Measurements from ENCODE around the gene LRRC4C. TPM values are rescaled to one million over a fixed set of nuclear protein-coding genes. Genes with fewer than 3 reads are reported as not detected.

LRRC4C gene
- total RNA-seq, 1 experiment from 2014 or later, result not detected

DNA sequence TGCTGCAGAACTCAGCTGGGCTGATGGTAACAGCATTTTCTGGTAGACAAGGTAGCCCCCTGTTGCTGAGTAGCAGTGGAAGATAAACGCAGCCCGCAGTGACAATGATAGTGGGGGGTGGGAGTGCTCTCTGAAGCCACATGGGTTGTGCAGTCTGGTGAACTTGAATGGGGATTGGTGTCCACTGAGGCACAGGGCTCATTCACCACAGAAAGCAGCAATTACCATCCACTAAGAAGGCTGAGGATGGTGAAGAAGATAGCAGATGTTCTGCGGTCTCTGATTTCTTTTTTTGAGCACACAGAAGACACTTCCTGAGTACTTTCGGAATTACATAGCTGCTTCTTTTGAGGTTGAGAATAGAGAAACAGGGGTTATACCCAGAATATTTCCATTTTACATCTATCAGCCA, 150.3 kb downstream of the LRRC4C start:
- H3K36me3 ChIP-seq, result no peaks in the 10 kb centered on the region
- DNase-seq, result no peak
- no peaks in the 10 kb centered on the region for H3K27me3 ChIP-seq
- H3K9me3 ChIP-seq, result no peaks in the 10 kb centered on the region
- no peak overlapping the region for H3K4me3 ChIP-seq

DNA sequence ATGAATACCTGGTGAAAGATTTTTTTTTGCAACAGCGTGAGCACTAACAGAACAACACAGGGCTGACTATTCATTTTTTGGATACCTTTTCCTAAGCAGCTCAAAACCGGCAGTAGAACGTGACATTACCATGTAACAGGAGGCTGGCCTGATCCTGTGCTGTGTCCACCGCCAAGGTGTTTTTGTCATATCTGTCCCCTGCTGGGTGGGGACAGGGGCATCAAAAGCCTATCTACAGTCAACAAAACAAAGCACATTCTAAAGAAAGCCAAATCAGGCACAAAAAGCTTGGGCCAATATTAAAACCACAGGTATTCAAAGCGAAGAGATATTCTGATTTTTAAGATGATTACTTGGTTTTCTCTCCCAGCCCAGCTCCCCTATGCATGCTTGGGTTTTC, 151.2 kb downstream of the LRRC4C start:
- Histone ChIP-seq H3K36me3 (no peaks in the 10 kb centered on the region), H3K9me3 (no peaks in the 10 kb centered on the region), H3K27me3 (no peaks in the 10 kb centered on the region), H3K4me3 (no peak overlapping the region)
- DNase-seq, result no peak

DNA sequence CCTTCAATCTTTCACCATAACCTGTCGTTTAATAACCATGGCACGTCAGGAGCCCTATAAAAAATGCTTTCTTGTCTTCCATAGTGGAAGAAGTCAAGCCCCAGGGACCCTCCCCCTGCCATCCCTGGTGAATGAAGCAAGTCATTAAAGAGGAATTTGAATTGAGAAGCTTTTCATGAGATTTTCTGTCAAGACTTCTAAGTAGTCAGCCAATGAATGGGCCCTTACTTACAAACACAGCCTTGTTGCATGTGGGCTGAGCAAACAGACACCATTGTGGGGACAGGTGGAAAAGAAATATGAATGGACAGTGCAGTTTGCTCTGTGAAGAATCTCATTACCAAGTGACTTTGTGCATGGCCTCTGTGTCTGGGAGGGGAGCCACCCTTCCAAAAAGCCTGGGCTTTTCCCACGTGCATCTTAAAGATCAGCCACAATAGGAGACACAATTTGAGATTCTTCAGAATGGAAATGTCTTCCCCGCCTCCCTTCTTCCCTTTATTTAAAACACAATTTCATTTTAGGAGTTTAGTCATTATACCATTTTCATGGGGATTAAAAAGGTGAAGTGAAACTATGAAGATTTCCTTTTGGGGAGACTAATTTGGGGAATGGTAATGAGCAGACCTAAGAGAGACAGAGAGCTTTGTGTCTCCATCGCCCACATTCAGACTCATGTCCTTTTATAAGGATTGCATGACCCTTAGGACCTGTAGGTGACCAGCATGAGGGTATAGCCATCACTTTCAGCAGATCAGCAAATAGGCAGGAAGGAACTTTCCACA, 152.0 kb downstream of the LRRC4C start:
- Histone ChIP-seq H3K27me3 (no peaks in the 10 kb centered on the region), H3K4me3 (no peak overlapping the region), H3K36me3 (no peaks in the 10 kb centered on the region), H3K9me3 (no peaks in the 10 kb centered on the region)
- no peak for DNase-seq

DNA sequence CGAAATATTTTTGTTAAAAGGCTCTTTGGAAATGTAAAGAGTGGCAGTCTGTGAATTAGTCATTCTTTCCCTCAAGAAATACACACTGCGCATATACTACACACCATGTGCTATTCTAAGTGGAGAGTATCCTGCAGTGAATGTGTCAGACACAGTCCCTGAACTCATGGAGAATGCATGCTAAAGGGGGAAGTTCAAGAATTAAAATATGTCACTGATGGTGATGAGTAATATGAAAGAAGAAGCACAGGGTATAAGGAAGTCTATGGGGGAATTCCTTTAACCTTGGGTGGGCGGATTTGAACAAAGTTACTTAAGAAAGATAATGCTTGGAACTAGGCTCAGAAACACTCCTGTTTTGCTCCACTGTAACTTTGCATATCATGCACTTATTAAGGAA, 153.0 kb downstream of the LRRC4C start:
- Histone ChIP-seq H3K36me3 (no peaks in the 10 kb centered on the region), H3K4me3 (no peak overlapping the region), H3K9me3 (no peaks in the 10 kb centered on the region), H3K27me3 (no peaks in the 10 kb centered on the region)
- DNase-seq, result no peak

DNA sequence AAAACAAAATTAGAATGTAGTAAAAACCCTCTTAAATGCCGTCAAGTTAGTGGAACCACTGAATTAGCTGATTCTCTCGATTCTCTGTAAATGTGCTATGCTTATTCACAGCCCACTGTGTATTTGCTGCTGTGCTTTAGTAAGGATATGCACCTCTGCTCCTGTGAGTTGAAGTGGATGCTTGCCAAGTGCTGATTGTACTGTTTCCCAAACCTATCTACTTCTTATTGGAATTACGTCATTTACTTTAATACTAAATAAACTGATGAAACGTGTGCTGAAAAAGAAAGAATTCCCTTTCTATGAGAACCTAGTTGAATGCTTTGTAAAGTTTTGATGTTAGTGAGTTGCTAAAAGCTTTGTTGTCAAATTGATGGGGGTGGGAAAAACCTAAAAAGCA, 158.4 kb downstream of the LRRC4C start:
- peak; percentile 14 for DNase-seq
- Histone ChIP-seq H3K36me3 (no peaks in the 10 kb centered on the region), H3K27me3 (no peaks in the 10 kb centered on the region), H3K9me3 (no peaks in the 10 kb centered on the region), H3K4me3 (no peak overlapping the region)

DNA sequence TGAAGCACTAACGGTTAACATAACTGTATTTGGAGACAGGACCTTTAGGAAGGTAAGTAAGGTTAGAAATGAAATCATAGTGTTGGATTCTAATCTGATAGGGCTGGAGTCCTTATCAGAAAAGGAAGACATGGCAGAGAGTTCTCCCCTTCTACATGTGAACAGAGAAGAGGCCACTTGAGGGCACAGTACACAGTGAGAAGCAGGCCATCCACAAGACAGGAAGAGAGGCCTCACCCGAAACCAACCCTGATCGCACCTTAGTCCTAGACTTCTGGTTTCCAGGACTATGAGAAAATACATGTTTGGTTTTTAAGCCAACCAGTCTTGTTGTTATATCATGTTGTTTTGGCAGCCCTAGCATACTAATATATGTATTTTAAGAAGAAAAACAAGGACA, 170.0 kb downstream of the LRRC4C start:
- no peak for DNase-seq
- no peaks in the 10 kb centered on the region for H3K27me3 ChIP-seq
- H3K4me3 ChIP-seq, result no peak overlapping the region
- H3K9me3 ChIP-seq, result no peaks in the 10 kb centered on the region
- no peaks in the 10 kb centered on the region for H3K36me3 ChIP-seq

DNA sequence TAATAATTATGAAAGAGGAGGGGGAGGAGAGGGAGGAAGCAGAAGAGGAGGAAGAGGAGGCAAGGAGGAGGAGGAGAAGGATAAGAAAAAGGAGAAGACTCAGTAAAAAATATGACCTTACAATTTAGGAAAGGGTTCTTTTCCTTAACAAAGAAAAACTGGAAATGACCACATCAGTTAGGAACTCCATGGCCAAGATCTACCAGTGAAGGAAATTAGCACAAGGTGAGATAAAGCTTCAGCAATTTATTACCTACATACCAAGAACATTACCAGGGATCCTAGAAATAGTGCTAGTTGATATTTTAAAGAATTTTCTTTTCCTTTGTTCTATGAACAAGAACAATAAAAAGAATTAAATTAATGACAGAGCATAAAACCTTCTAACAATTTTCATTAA, 172.7 kb downstream of the LRRC4C start:
- no peak for DNase-seq
- H3K36me3 ChIP-seq, result no peaks in the 10 kb centered on the region

DNA sequence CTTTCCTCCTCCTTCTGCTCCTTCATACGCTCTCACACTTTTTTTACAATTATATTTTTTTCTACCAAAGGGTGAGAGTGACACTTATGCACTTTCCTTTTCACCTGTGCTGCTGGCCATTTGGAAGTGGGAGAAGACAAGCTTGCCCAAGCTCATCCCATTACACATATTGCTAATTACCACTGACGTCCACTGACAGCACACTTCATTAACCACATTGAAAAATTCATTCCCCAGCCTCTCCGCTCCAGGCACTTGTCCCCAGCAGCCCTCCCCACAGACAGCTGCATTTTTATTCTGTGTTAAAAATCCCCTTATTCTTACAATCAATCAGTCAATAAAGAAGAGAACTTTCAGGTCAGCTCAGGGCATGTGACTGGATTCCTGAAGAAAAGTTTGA, 175.1 kb downstream of the LRRC4C start:
- Histone ChIP-seq H3K9me3 (no peaks in the 10 kb centered on the region), H3K4me3 (no peak overlapping the region), H3K27me3 (no peaks in the 10 kb centered on the region), H3K36me3 (no peaks in the 10 kb centered on the region)
- DNase-seq, result no peak

More for the DNA sequence above, 172.7 kb downstream of the LRRC4C start:
- H3K27me3 ChIP-seq, result no peaks in the 10 kb centered on the region
- H3K4me3 ChIP-seq, result no peak overlapping the region
- H3K9me3 ChIP-seq, result no peaks in the 10 kb centered on the region

DNA sequence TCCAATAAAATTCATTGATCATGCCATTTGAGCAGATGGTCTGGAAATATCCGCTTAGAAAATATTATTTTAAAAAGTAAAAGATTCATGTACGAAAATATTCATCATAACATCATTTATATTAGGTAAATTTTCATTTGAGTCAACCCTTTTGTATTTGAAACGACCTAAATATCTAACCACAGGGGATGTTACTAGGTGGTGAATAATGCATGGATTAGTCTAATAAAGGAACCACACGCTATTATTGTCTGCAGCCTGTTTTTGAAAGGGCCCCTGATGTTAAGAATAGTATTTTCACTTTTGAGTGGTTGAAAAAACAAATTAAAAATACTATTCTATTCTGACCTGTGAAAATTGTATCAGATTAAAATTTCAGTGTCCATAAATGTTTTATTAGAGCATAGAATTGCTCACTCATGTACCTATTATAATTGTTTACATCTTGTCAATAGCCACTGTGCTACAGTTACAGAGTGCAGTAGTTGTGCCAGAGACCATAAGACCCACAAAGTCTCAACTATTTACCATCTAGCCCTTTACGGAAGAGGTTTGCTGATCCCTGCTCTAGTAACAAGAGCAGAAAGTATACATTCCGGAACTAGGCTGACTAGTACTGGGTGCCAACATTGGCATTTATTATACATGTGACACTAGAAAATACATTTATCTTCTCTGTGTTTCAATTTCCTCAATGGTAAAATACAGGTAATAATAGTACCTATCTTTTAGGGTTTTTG, 176.1 kb downstream of the LRRC4C start:
- H3K9me3 ChIP-seq, result no peaks in the 10 kb centered on the region
- no peaks in the 10 kb centered on the region for H3K27me3 ChIP-seq
- no peak overlapping the region for H3K4me3 ChIP-seq
- no peaks in the 10 kb centered on the region for H3K36me3 ChIP-seq
- DNase-seq, result peak; percentile 28

DNA sequence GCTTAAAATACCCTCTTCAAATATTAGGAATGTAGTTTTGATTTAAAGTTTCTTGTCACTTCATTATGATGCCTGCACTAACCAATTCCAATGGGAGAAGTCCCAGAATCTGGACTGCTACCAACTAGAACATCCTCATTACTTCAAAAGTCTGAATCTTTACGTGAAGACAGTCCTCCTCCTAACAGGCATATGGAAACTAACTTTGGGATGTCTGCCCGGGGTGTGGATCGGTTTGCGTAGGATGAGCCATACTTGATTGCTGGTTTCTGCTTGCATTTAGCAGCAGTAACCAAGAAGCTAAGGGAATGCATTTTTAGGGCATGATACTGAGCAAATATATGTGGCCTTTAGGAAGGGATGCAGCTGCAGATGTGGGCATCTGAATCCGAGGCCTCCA, 177.1 kb downstream of the LRRC4C start:
- H3K9me3 ChIP-seq, result no peaks in the 10 kb centered on the region
- no peaks in the 10 kb centered on the region for H3K36me3 ChIP-seq
- no peaks in the 10 kb centered on the region for H3K27me3 ChIP-seq
- peak; percentile 78 for DNase-seq
- H3K4me3 ChIP-seq, result no peak overlapping the region

DNA sequence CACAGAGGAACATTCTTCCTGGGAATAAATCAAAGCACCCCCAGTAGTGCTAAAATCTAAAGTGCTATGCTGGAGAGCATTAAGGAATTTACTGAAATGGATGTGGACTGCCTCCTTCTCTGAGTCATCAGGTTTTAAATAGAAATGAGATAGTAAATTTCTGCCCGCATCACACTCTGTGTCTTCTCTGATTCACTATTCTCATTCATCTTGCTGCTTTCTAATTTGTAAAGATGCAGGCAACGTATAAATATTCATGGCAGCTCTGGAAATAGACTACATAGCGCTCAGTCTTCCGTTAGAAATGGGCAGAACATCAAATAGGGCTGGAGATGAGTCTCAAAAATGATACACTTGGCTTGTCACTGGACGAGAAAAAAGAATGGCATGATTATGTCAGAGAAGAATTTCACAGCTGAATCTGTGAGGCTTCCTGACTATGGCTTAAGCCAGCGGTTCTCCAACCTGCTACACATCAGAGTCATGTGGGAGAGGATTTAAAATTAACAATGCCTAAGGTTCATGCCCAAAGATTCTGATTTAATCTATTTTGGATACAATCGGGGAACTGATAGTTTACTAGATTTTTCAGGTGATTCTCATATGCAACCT, 178.2 kb downstream of the LRRC4C start:
- Histone ChIP-seq H3K4me3 (no peak overlapping the region), H3K27me3 (no peaks in the 10 kb centered on the region), H3K9me3 (no peaks in the 10 kb centered on the region), H3K36me3 (no peaks in the 10 kb centered on the region)
- peak; percentile 39 for DNase-seq

DNA sequence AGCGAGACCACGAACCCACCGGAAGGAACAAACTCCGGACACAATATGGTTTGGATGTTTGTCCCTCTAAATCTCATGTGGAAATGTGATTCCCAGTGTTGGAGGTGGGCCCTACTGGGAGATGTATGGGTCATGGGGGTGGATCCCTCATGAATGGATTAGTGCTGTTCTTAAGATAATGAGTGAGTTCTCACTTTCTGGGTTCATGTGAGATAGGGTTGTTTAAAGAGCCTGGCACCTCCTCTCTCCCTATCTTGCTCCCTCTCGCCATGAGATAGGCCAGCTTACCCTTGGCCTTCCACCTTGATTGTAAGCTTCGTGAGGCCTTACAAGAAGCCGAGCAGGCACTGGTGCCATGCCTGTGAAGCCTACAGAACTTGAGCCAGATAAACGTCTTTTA, 184.6 kb downstream of the LRRC4C start:
- DNase-seq, result no peak
- Histone ChIP-seq H3K27me3 (no peaks in the 10 kb centered on the region), H3K9me3 (no peaks in the 10 kb centered on the region; the same call in 1 of the 2 replicates), H3K36me3 (no peaks in the 10 kb centered on the region), H3K4me3 (no peak overlapping the region)

DNA sequence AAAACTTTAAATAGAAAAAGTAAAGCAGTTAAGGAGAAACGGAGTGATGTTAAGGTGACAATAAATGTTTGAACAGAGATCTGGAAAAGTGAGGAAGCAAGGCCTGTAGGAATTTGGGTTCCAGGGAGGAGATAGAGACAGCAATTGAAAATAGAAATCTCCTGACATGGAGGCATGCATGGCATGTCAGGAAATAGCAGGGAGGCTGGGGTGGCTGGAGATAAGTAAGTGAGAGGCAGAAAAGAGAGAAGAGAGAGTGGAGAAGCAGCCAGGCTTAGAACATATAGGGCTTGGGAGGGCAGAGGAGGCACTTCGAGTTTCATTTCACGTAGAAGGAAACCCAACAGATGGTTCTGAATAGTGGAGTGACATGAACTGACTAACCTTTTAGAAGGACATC, 185.5 kb downstream of the LRRC4C start:
- Histone ChIP-seq H3K4me3 (no peak overlapping the region), H3K36me3 (no peaks in the 10 kb centered on the region), H3K9me3 (no peaks in the 10 kb centered on the region; the same call in 1 of the 2 replicates), H3K27me3 (no peaks in the 10 kb centered on the region)
- no peak for DNase-seq

DNA sequence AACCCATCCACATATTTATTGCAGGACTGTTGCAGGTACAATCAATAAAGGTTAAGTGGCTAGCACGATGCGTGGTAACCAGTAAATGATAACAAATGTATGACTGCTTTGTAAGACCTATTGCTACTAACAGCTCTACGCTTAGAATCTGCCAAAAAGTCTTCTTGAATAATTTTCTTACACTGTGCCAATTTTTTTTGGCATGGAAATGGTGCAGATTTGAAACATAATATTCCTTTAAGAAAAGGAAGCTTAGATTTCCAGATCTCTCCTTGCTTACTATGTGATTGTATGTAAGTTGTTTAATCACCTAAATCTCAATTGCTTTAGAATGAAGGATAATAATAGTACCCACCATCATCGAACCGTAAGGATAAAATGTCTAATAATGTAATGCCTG, 192.0 kb downstream of the LRRC4C start:
- Histone ChIP-seq H3K9me3 (no peaks in the 10 kb centered on the region), H3K27me3 (no peaks in the 10 kb centered on the region), H3K36me3 (no peaks in the 10 kb centered on the region), H3K4me3 (no peak overlapping the region)
- no peak for DNase-seq

DNA sequence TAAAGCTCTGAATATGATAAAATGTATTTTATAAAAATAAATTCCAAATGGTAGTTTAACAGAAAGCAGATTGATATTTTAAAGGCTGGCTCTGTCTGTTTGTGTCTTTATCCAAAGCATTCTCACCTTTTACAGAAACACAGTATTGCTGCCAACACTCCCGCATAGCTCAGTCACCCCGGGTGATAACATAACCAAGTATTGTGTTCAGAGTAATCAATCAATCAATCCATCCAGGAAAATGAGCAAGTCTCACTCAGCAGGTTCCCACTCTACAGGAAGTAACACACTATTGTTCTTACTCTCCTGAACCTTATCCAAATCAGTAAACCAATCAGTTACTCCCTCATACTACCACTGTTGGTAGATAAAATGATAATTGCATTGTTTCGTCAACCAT, 203.4 kb downstream of the LRRC4C start:
- DNase-seq, result no peak
- H3K27me3 ChIP-seq, result no peaks in the 10 kb centered on the region
- H3K4me3 ChIP-seq, result no peak overlapping the region
- H3K36me3 ChIP-seq, result no peaks in the 10 kb centered on the region
- no peaks in the 10 kb centered on the region for H3K9me3 ChIP-seq

DNA sequence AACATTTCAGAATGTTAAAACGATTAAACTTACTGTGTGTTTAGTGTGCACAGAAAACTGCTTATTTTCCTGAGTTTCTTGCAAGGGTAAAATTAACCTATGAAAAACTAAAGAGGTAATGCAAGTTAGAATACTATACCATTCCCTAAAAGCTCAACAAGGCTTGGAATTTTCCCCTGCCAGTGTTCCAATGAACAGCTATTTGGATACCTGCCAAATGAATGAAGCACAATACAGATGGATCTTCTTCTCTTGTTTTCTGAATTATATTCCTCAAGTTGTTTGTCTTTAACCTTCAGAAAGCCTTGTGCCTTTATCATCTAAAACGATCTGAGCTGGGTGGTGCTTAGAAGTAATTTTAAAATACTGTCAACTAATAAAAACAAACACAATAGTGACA, 204.5 kb downstream of the LRRC4C start:
- Histone ChIP-seq H3K36me3 (no peaks in the 10 kb centered on the region), H3K4me3 (no peak overlapping the region), H3K27me3 (no peaks in the 10 kb centered on the region), H3K9me3 (no peaks in the 10 kb centered on the region)
- no peak for DNase-seq

DNA sequence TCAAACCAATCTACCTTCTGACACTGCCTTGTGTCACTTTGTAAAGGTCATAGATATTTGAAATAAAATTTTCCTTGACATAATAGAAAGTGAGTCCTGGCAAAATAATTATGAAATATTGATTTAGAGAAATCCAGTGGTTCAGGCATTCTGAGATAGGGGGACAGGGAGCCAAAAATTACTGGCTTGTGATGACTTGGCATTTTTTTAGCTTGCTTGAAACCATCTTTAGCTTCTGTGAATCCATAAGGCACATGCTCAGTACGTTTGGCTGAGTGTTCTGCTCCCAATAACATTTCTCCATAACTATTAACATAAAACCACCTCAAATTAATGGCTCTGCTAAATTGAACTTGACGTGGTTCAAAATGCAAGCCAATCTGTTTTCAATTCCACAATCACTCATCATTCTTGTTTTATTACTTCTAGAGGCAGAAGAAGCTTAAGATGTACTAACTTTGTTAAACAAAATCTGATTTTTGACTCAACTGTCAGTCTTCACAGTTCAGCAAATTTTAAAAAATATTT, 209.0 kb downstream of the LRRC4C start:
- DNase-seq, result no peak
- H3K27me3 ChIP-seq, result no peaks in the 10 kb centered on the region
- H3K9me3 ChIP-seq, result no peaks in the 10 kb centered on the region
- H3K4me3 ChIP-seq, result no peak overlapping the region
- no peaks in the 10 kb centered on the region for H3K36me3 ChIP-seq

All from MG63 (cell line).